Stimulated activated CD4-positive, alpha-beta T cell treated with anti-CD3 and anti-CD28 coated beads, TNF-alpha, amount 100 ng/mL, for 48 hours (primary cell): ENCODE measurements around the gene GSG1.

Experiments used
- DNase-seq, 3 donors: peaks; one replicate each; pipeline ENCODE4 v3.0.0-alpha.2; 2020; ENCODE audit warnings: low read depth in 3 of 3

GSG1 gene

GRCh38 chr12:13120413-13120812 is 16.9 kb upstream of the GSG1 start:
- DNase-seq, result no peak

- DNase-seq, result no peak
Observed at GRCh38 chr12:13119826-13120225, 16.4 kb upstream of the GSG1 start.

GRCh38 chr12:13117029-13117428 is 13.6 kb upstream of the GSG1 start:
- DNase-seq, result no peak

- DNase-seq, result no peak
Observed at GRCh38 chr12:13116259-13116658, 12.8 kb upstream of the GSG1 start.

- DNase-seq, result no peak
Observed at GRCh38 chr12:13114251-13115052, 11.0 kb upstream of the GSG1 start.

GRCh38 chr12:13112968-13113367 is 9.5 kb upstream of the GSG1 start:
- DNase-seq, result no peak

GRCh38 chr12:13106666-13107065 is 3.2 kb upstream of the GSG1 start:
- no peak for DNase-seq

GRCh38 chr12:13105781-13106180 is 2.3 kb upstream of the GSG1 start:
- DNase-seq, result no peak

GRCh38 chr12:13104409-13104808 is 942 bp upstream of the GSG1 start:
- DNase-seq, result no peak

GRCh38 chr12:13102461-13103195 is 839 bp downstream of the GSG1 start:
- no peak for DNase-seq

- peak in 1 of 3 donors; percentile 8 for DNase-seq
Observed at GRCh38 chr12:13101821-13102375, 1.6 kb downstream of the GSG1 start.

GRCh38 chr12:13100882-13101769 is 2.3 kb downstream of the GSG1 start:
- peak; percentile 69 to 80 (median 77) for DNase-seq

GRCh38 chr12:13100605-13100881 is 2.9 kb downstream of the GSG1 start:
- no peak for DNase-seq

GRCh38 chr12:13099844-13100604 is 3.4 kb downstream of the GSG1 start:
- DNase-seq, result no peak

- no peak for DNase-seq
Observed at GRCh38 chr12:13099066-13099843, 4.2 kb downstream of the GSG1 start.

- DNase-seq, result no peak
Observed at GRCh38 chr12:13097491-13098011, 5.9 kb downstream of the GSG1 start.

GRCh38 chr12:13095266-13095995 is 8.0 kb downstream of the GSG1 start:
- no peak for DNase-seq

- no peak for DNase-seq
Observed at GRCh38 chr12:13094367-13094766, 9.1 kb downstream of the GSG1 start.

- no peak for DNase-seq
Observed at GRCh38 chr12:13093848-13094220, 9.6 kb downstream of the GSG1 start.
